Endothelial cell of hepatic sinusoid (primary cell): ENCODE measurements around the gene CPEB3.
"Not testable (repeated sequence)": the region's sequence is repeated elsewhere in the genome, so short reads cannot be mapped to it uniquely, and the experiment has no call there.

Source experiments
- in situ Hi-C: cut with HindIII; loops from 2 replicates; pipeline ENCODE4 v1.10.0; 2017; ENCODE audit warnings: low sequenced_read_pairs

The CPEB3 gene

GRCh38 chr10:92054807-92055206 is 236.1 kb downstream of the CPEB3 start:
- in situ Hi-C loops: loop anchor here (5.0 kb wide), 1 partner anchor 53 kb away; no protein-coding TSS in a partner anchor

- in situ Hi-C loops: loop anchor here (5.0 kb wide), 1 partner anchor 50 kb away; no protein-coding TSS in a partner anchor
These were observed 238.1 kb downstream of the CPEB3 start for GRCh38 chr10:92052741-92053140.

GRCh38 chr10:92052088-92052487 is 238.8 kb downstream of the CPEB3 start:
- in situ Hi-C loops: loop anchor here (5.0 kb wide), 1 partner anchor 50 kb away; no protein-coding TSS in a partner anchor

GRCh38 chr10:92047215-92047614 is 243.7 kb downstream of the CPEB3 start:
- in situ Hi-C loops: no loop called here

GRCh38 chr10:92045641-92046106 is 245.2 kb downstream of the CPEB3 start:
- in situ Hi-C loops: no loop called here

- in situ Hi-C loops: no loop called here
These were observed 248.3 kb downstream of the CPEB3 start for GRCh38 chr10:92042541-92042940.

- in situ Hi-C loops: no loop called here
These were observed 251.9 kb downstream of the CPEB3 start for GRCh38 chr10:92038949-92039348.

- in situ Hi-C loops: not testable (repeated sequence)
These were observed 257.8 kb downstream of the CPEB3 start for GRCh38 chr10:92033070-92033469.

- in situ Hi-C loops: no loop called here
These were observed 259.3 kb downstream of the CPEB3 start for GRCh38 chr10:92031580-92031979.

GRCh38 chr10:92027141-92027540 is 263.7 kb downstream of the CPEB3 start:
- in situ Hi-C loops: no loop called here

GRCh38 chr10:92025340-92025739 is 265.5 kb downstream of the CPEB3 start:
- in situ Hi-C loops: not testable (repeated sequence)

- in situ Hi-C loops: no loop called here
These were observed 266.2 kb downstream of the CPEB3 start for GRCh38 chr10:92024700-92025099.

- in situ Hi-C loops: no loop called here
These were observed 276.3 kb downstream of the CPEB3 start for GRCh38 chr10:92014620-92015019.

- in situ Hi-C loops: no loop called here
These were observed 279.2 kb downstream of the CPEB3 start for GRCh38 chr10:92011560-92012214.

GRCh38 chr10:92010047-92010735 is 280.7 kb downstream of the CPEB3 start:
- in situ Hi-C loops: no loop called here

GRCh38 chr10:92009445-92009844 is 281.4 kb downstream of the CPEB3 start:
- in situ Hi-C loops: no loop called here

GRCh38 chr10:92005978-92006377 is 284.9 kb downstream of the CPEB3 start:
- in situ Hi-C loops: no loop called here

GRCh38 chr10:92003258-92003657 is 287.6 kb downstream of the CPEB3 start:
- in situ Hi-C loops: loop anchor here (5.0 kb wide), 1 partner anchor 49 kb away; no protein-coding TSS in a partner anchor

GRCh38 chr10:92001995-92002394 is 288.9 kb downstream of the CPEB3 start:
- in situ Hi-C loops: loop anchor here (5.0 kb wide), 1 partner anchor 50 kb away; no protein-coding TSS in a partner anchor

GRCh38 chr10:92001581-92001980 is 289.3 kb downstream of the CPEB3 start:
- in situ Hi-C loops: loop anchor here (5.0 kb wide), 1 partner anchor 51 kb away; no protein-coding TSS in a partner anchor
